B cell (primary cell): ENCODE measurements around the gene CD72. TPM values are rescaled to one million over a fixed set of nuclear protein-coding genes. Genes with fewer than 3 reads are reported as not detected.

Experiments
- ATAC-seq: fragments of 200-7000 bp; cut with Tn5 transposase; one replicate; pipeline ENCODE4 v1.10.0; 2021; ENCODE audit warnings: low read depth, mild to moderate bottlenecking, moderate number of reproducible peaks, moderate library complexity
- CTCF ChIA-PET: fragments of 350-600 bp; sonication (Branson Sonifier 250); formaldehyde crosslinking; loops from one replicate; lab custom pipeline; 2021; ENCODE audit warnings: antibody characterized with exemption, inconsistent platforms; lab: Charles Lee
- POLR2A ChIA-PET: fragments of 350-600 bp; sonication (Branson Sonifier 250); formaldehyde crosslinking; loops from one replicate; lab custom pipeline; 2021; ENCODE audit warnings: antibody characterized with exemption; lab: Charles Lee
- DNase-seq: peaks from one replicate; pipeline ENCODE4 v3.0.0; 2013
- H2AFZ ChIP-seq: 2 replicates; pipeline ENCODE4 v1.6.1; 2012; ENCODE audit warnings: mild to moderate bottlenecking, low read depth, low read length; ENCODE audit not compliant: insufficient read depth, poor library complexity, severe bottlenecking
- H3K27ac ChIP-seq, 2 donors: 1 replicate in 1 of 2; 2 replicates in 1 of 2; pipeline ENCODE4 v1.5.1; 2012 to 2013; ENCODE audit warnings: low read length in 2 of 2, mild to moderate bottlenecking in 2 of 2, moderate library complexity in 1 of 2
- H3K27me3 ChIP-seq, 4 experiments: fragments of 200-600 bp in 1 of 4; sonication (generic) in 1 of 4; replicated peaks in 1 of 4; 1 replicate in 2 of 4; 2 replicates in 2 of 4; pipeline versions ENCODE4 v1.6.1 to v1.7.0; 2013 to 2016; ENCODE audit warnings: low read length in 3 of 4, mild to moderate bottlenecking in 2 of 4, mixed read lengths in 1 of 4, moderate library complexity in 1 of 4; ENCODE audit not compliant: insufficient read depth in 4 of 4, control insufficient read depth in 3 of 4; ENCODE audit errors: control extremely low read depth in 1 of 4
- H3K36me3 ChIP-seq, 2 experiments: replicated peaks in 1 of 2; 1 replicate in 1 of 2; 2 replicates in 1 of 2; pipeline versions ENCODE4 v1.6.1 to v1.7.1; 2013; ENCODE audit warnings: low read length in 1 of 2; ENCODE audit not compliant: insufficient read depth in 2 of 2, control insufficient read depth in 1 of 2; ENCODE audit errors: control extremely low read depth in 1 of 2, extremely low read depth in 1 of 2
- H3K4me1 ChIP-seq, 2 donors: fragments of 200-600 bp in 1 of 2; sonication (generic) in 1 of 2; 1 replicate in 1 of 2; 2 replicates in 1 of 2; pipeline versions ENCODE4 v1.5.1 to v1.6.1; 2013 to 2017; ENCODE audit warnings: low read length in 2 of 2; ENCODE audit not compliant: control insufficient read depth in 2 of 2, insufficient read depth in 2 of 2
- H3K4me2 ChIP-seq: replicated peaks from 2 replicates; pipeline ENCODE3; 2012; ENCODE audit warnings: mild to moderate bottlenecking, low read depth, low read length; ENCODE audit not compliant: poor library complexity, severe bottlenecking
- H3K4me3 ChIP-seq, 5 experiments: fragments of 200-600 bp in 1 of 5; sonication (generic) in 1 of 5; 1 replicate in 3 of 5; 2 replicates in 2 of 5; pipeline versions ENCODE4 v1.5.1 to v1.7.0; 2011 to 2016; ENCODE audit warnings: low read length in 4 of 5, mild to moderate bottlenecking in 4 of 5, low read depth in 2 of 5, control low read depth in 1 of 5, moderate library complexity in 1 of 5; ENCODE audit not compliant: insufficient read depth in 1 of 5; ENCODE audit errors: control extremely low read depth in 1 of 5, extremely low read depth in 1 of 5
- H3K79me2 ChIP-seq: fragments of 200-600 bp; sonication (generic); one replicate; pipeline ENCODE4 v1.6.0; 2016; ENCODE audit warnings: low read length; ENCODE audit not compliant: control insufficient read depth, insufficient read depth
- H3K9ac ChIP-seq: fragments of 200-600 bp; sonication (generic); 2 replicates; pipeline ENCODE4 v1.6.1; 2017; ENCODE audit warnings: mild to moderate bottlenecking, low read length, moderate library complexity
- H3K9me3 ChIP-seq, 3 donors: one replicate each; pipeline versions ENCODE4 v1.6.1 to v1.7.1; 2013; ENCODE audit warnings: low read length in 2 of 3; ENCODE audit not compliant: control insufficient read depth in 2 of 3, insufficient read depth in 1 of 3; ENCODE audit errors: control extremely low read depth in 1 of 3
- H4K20me1 ChIP-seq: 2 replicates; pipeline ENCODE4 v1.6.0; 2012; ENCODE audit warnings: mild to moderate bottlenecking, low read length; ENCODE audit not compliant: insufficient read depth, control insufficient read depth, poor library complexity, severe bottlenecking
- H3K27ac Mint-ChIP-seq: one replicate; pipeline ENCODE4 v1.8.0; 2021; ENCODE audit warnings: mixed read lengths
- H3K27me3 Mint-ChIP-seq: one replicate; pipeline ENCODE4 v1.8.0; 2021; ENCODE audit warnings: mixed read lengths
- H3K4me1 Mint-ChIP-seq: one replicate; pipeline ENCODE4 v1.8.0; 2021; ENCODE audit warnings: mixed read lengths
- H3K4me3 Mint-ChIP-seq: one replicate; pipeline ENCODE4 v1.8.0; 2021; ENCODE audit warnings: mixed read lengths
- H3K9me3 Mint-ChIP-seq: one replicate; pipeline ENCODE4 v1.8.0; 2022; ENCODE audit warnings: mixed read lengths; ENCODE audit not compliant: insufficient read depth
- EZH2 ChIP-seq: IDR thresholded peaks from 2 replicates; pipeline ENCODE4 v1.6.1; 2012; ENCODE audit warnings: borderline replicate concordance, low read depth, mild to moderate bottlenecking, moderate library complexity, low read length; ENCODE audit not compliant: insufficient read depth, poor library complexity, severe bottlenecking
- WGBS: methylation state at CpG from one replicate; pipeline ENCODE4 v1.1.5; 2013; ENCODE audit warnings: missing lambda C conversion rate; ENCODE audit not compliant: insufficient coverage; 5-methylcytosine and 5-hydroxymethylcytosine counted together
- intact Hi-C: fragments of 100-400 bp; cut with micrococcal nuclease; formaldehyde crosslinking; loops from one replicate; pipeline ENCODE4 v1.10.0; 2022
- polyA plus RNA-seq: library from polyadenylated mRNA; depleted of rRNA; stranded (reverse); fragments of >200 nt; gene quantifications from 2 replicates; pipeline ENCODE4 v1.2.3, GENCODE V29; 2012
- total RNA-seq, 2 donors: library from RNA; stranded (reverse); fragments of 120-200 nt in 1 of 2; gene quantifications; 1 replicate in 1 of 2; 2 replicates in 1 of 2; pipeline versions ENCODE4 v1.2.3 to v1.2.4, GENCODE V29; 2013 to 2022
- TF ChIP-seq, protein P1 (sequence below): fragments of 200-600 bp; IDR thresholded peaks from one replicate; pipeline ENCODE4 v1.8.0; 2022; ENCODE audit warnings: antibody characterized with exemption, mild to moderate bottlenecking

The CD72 gene
- total and polyA plus RNA-seq, 2 donors (not counting 1 experiment from before 2014, with no cell fraction given): 94.6 to 436 TPM

GRCh38 chr9:35652829-35653209, 34.6 kb upstream of the CD72 start:
- TF ChIP-seq, protein P1, sequence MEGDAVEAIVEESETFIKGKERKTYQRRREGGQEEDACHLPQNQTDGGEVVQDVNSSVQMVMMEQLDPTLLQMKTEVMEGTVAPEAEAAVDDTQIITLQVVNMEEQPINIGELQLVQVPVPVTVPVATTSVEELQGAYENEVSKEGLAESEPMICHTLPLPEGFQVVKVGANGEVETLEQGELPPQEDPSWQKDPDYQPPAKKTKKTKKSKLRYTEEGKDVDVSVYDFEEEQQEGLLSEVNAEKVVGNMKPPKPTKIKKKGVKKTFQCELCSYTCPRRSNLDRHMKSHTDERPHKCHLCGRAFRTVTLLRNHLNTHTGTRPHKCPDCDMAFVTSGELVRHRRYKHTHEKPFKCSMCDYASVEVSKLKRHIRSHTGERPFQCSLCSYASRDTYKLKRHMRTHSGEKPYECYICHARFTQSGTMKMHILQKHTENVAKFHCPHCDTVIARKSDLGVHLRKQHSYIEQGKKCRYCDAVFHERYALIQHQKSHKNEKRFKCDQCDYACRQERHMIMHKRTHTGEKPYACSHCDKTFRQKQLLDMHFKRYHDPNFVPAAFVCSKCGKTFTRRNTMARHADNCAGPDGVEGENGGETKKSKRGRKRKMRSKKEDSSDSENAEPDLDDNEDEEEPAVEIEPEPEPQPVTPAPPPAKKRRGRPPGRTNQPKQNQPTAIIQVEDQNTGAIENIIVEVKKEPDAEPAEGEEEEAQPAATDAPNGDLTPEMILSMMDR: no peak
- TF ChIP-seq EZH2: no peak
- H3K9me3 ChIP-seq: peaks cover 0 to 3% (median 0%) of the 10 kb centered on the region in 3 donors
- H3K4me3 ChIP-seq: no peak overlapping the region
- peaks cover 71% of the 10 kb centered on the region for H3K4me1 Mint-ChIP-seq
- H3K27ac Mint-ChIP-seq: peak overlapping the region; percentile 56
- POLR2A ChIA-PET: no interaction called here
- no peak overlapping the region for H2AFZ ChIP-seq
- H3K79me2 ChIP-seq: peaks cover 19% of the 10 kb centered on the region
- CTCF ChIA-PET: interaction anchor here (1.4 to 15.0 kb wide), 4 partner anchors 8 to 79 kb away, joined by 4 to 357 read pairs (median 88); partner anchors contain the start of genes ARHGEF39, CCDC107, CD72 and CREB3
- intact Hi-C loops: no loop called here
- no peak overlapping the region for H3K9ac ChIP-seq
- DNase-seq: no peak
- H3K27me3 ChIP-seq: no peaks in the 10 kb centered on the region
- H3K9me3 Mint-ChIP-seq: no peaks in the 10 kb centered on the region
- no peak overlapping the region for H3K4me3 Mint-ChIP-seq
- no peaks in the 10 kb centered on the region for H4K20me1 ChIP-seq
- no peak overlapping the region for H3K4me2 ChIP-seq
- H3K27ac ChIP-seq: no peak overlapping the region
- no peak for ATAC-seq
- H3K4me1 ChIP-seq: peaks cover 46 to 63% of the 10 kb centered on the region in 2 donors
- H3K36me3 ChIP-seq: peaks cover 0 to 5% of the 10 kb centered on the region in 2 experiments
- 100% methylated on average over 4 of the region's 8 CpGs for WGBS
- H3K27me3 Mint-ChIP-seq: no peaks in the 10 kb centered on the region

DNA sequence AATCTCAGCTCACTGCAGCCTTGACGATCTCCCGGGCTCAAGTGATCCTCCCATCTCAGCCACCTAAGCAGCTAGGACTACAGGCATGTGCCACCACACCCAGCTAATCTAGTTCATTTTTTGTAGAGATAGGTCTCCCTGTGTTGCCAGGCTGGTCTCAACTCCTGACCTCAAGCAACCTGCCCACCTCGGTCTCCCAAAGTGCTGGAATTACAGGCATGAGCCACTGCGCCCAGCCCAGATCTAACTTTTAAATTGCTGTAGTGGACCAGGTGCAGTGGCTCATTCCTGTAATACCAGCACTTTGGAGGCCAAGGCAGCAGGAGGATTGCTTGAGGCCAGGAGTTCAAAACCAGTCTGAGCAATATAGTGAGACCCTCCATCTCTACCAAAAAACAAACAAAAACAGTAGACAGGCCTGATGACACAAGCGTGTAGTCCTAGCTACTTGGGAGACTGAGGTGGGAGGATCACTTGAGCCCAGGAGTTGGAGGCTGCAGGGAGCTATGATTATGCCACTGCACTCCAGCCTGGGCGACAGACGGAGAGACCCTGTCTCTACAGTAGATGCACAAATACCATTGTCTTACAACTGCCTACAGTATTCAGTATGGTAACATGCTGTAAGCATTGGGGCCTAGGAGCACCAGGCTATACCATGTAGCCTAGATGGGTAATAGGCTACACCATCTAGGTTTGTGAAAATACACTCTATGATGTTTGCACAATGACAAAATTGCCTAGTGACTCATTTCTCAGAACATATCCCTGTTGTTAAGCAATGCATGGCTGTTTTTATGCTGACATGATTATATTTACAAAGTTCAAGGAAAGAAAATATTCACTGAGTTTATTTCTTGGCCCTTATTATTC, 34.0 kb upstream of the CD72 start:
- intact Hi-C loops: no loop called here
- Histone ChIP-seq H3K27me3 (no peaks in the 10 kb centered on the region), H4K20me1 (no peaks in the 10 kb centered on the region), H3K36me3 (peaks cover 0 to 5% of the 10 kb centered on the region in 2 experiments), H3K9ac (no peak overlapping the region), H2AFZ (no peak overlapping the region), H3K4me2 (peak overlapping the region; percentile 93), H3K4me1 (peaks cover 50 to 63% of the 10 kb centered on the region in 2 donors), H3K9me3 (no peaks in the 10 kb centered on the region), H3K27ac (peak overlapping the region in 1 of 2 donors; percentile 95), H3K79me2 (peaks cover 19% of the 10 kb centered on the region), H3K4me3 (no peak overlapping the region)
- ChIA-PET CTCF (interaction anchor here (1.4 to 15.0 kb wide), 4 partner anchors 8 to 79 kb away, joined by 4 to 357 read pairs (median 88); partner anchors contain the start of genes ARHGEF39, CCDC107, CD72 and CREB3), POLR2A (no interaction called here)
- no peaks in the 10 kb centered on the region for H3K27me3 Mint-ChIP-seq
- peaks cover 71% of the 10 kb centered on the region for H3K4me1 Mint-ChIP-seq
- TF ChIP-seq EZH2: no peak
- TF ChIP-seq, protein P1: no peak
- DNase-seq: no peak
- H3K27ac Mint-ChIP-seq: peak overlapping the region; percentile 97
- peak overlapping the region; percentile 32 for H3K4me3 Mint-ChIP-seq
- no peak for ATAC-seq
- no peaks in the 10 kb centered on the region for H3K9me3 Mint-ChIP-seq
- WGBS: 90% methylated on average over 3 of the region's 7 CpGs
